ENCODE results near the gene CEP112. TPM values are rescaled to one million over a fixed set of nuclear protein-coding genes. Genes with fewer than 3 reads are reported as not detected.

Gene CEP112
- total RNA-seq, 1 experiment from 2014 or later = 6.1 TPM

- Mint-ChIP-seq H3K27ac (no peak overlapping the region), H3K4me1 (no peaks in the 10 kb centered on the region), H3K27me3 (ENCODE audit: low read depth) (no peaks in the 10 kb centered on the region), H3K36me3 (no peaks in the 10 kb centered on the region), H3K4me3 (no peak overlapping the region), H3K9me3 (no peaks in the 10 kb centered on the region)
- POLR2A ChIA-PET = no interaction called here
- no peak for DNase-seq (ENCODE audit: low spot score)
- ATAC-seq = no peak
- CTCF ChIA-PET = no interaction called here
- TF ChIP-seq RORB (CRISPR knock-in tag; IDR thresholded peaks at IDR 0.05) = no peak
Observed at GRCh38 chr17:65763786-65764185, 428.1 kb downstream of the CEP112 start.

GRCh38 chr17:65762973-65763372, 429.0 kb downstream of the CEP112 start:
- ATAC-seq (no peak), DNase-seq (ENCODE audit: low spot score) (no peak)
- Mint-ChIP-seq H3K4me3 (no peak overlapping the region), H3K4me1 (no peaks in the 10 kb centered on the region), H3K9me3 (no peaks in the 10 kb centered on the region), H3K27me3 (ENCODE audit: low read depth) (no peaks in the 10 kb centered on the region), H3K36me3 (no peaks in the 10 kb centered on the region), H3K27ac (no peak overlapping the region)
- no peak for TF ChIP-seq TEAD4 (CRISPR knock-in tag; IDR thresholded peaks at IDR 0.05)
- POLR2A ChIA-PET = no interaction called here
- CTCF ChIA-PET = no interaction called here

- Mint-ChIP-seq H3K9me3 (no peaks in the 10 kb centered on the region), H3K4me1 (no peaks in the 10 kb centered on the region), H3K4me3 (no peak overlapping the region), H3K36me3 (no peaks in the 10 kb centered on the region), H3K27ac (no peak overlapping the region), H3K27me3 (ENCODE audit: low read depth) (no peaks in the 10 kb centered on the region)
- CTCF ChIA-PET = no interaction called here
- DNase-seq (ENCODE audit: low spot score) (no peak), ATAC-seq (no peak)
- TF ChIP-seq GABPB1 (CRISPR knock-in tag; IDR thresholded peaks at IDR 0.05) (peak; percentile 68), ZNF396 (CRISPR knock-in tag; IDR thresholded peaks at IDR 0.05; ENCODE audit: borderline replicate concordance) (no peak)
- POLR2A ChIA-PET = no interaction called here
Observed at GRCh38 chr17:65759532-65759931, 432.4 kb downstream of the CEP112 start.

- ATAC-seq = no peak
- Mint-ChIP-seq H3K4me3 (no peak overlapping the region), H3K4me1 (peaks cover 8% of the 10 kb centered on the region), H3K27me3 (ENCODE audit: low read depth) (no peaks in the 10 kb centered on the region), H3K36me3 (no peaks in the 10 kb centered on the region), H3K27ac (no peak overlapping the region), H3K9me3 (no peaks in the 10 kb centered on the region)
- ChIA-PET CTCF (interaction anchor here (1.6 kb wide), 1 partner anchor 40 kb away, joined by 5 read pairs; no protein-coding TSS in a partner anchor), POLR2A (interaction anchor here (0.5 kb wide), 1 partner anchor 693 kb away, joined by 3 read pairs; no protein-coding TSS in a partner anchor)
- no peak for DNase-seq (ENCODE audit: low spot score)
- TF ChIP-seq ZNF232 (CRISPR knock-in tag; IDR thresholded peaks at IDR 0.05) (no peak), ATF3 (CRISPR knock-in tag; conservative IDR thresholded peaks at IDR 0.05) (no peak), NFYB (CRISPR knock-in tag; conservative IDR thresholded peaks at IDR 0.05; ENCODE audit: low read depth) (no peak), FOXJ3 (CRISPR knock-in tag; IDR thresholded peaks at IDR 0.05; ENCODE audit: borderline replicate concordance) (no peak), HMGA2 (CRISPR knock-in tag; IDR thresholded peaks at IDR 0.05) (no peak), E2F1 (CRISPR knock-in tag; IDR thresholded peaks at IDR 0.05) (no peak), USF1 (CRISPR knock-in tag; IDR thresholded peaks at IDR 0.05) (no peak), ESRRA (CRISPR knock-in tag; IDR thresholded peaks at IDR 0.05; ENCODE audit: borderline replicate concordance) (no peak), ZNF671 (CRISPR knock-in tag; IDR thresholded peaks at IDR 0.05) (no peak), ARID4B (CRISPR knock-in tag; IDR thresholded peaks at IDR 0.05; ENCODE audit: borderline replicate concordance) (no peak), ZSCAN18 (CRISPR knock-in tag; IDR thresholded peaks at IDR 0.05) (no peak), ERG (CRISPR knock-in tag; IDR thresholded peaks at IDR 0.05) (no peak), RELA (CRISPR knock-in tag; IDR thresholded peaks at IDR 0.05; ENCODE audit: borderline replicate concordance) (no peak), EMX1 (CRISPR knock-in tag; IDR thresholded peaks at IDR 0.05) (no peak), MXD4 (CRISPR knock-in tag; IDR thresholded peaks at IDR 0.05; ENCODE audit: borderline replicate concordance) (no peak)
Observed at GRCh38 chr17:65756760-65757159, 435.2 kb downstream of the CEP112 start.

Data from WTC11 (cell line).